ENCODE results near the gene POLL. TPM values are rescaled to one million over a fixed set of nuclear protein-coding genes. Genes with fewer than 3 reads are reported as not detected.
A peak's percentile ranks its signal among the peaks of the same experiment; 100 is the strongest.

The POLL gene
- total RNA-seq, 1 experiment from 2014 or later, result 51.3 TPM

- H3K9me3 ChIP-seq (ENCODE audit: control insufficient read depth in 1 of 2, insufficient read depth in 1 of 2, low read depth in 1 of 2, low read length in 2 of 2), result no peaks in the 10 kb centered on the region
- H2AFZ ChIP-seq (ENCODE audit: low read depth, low read length, poor library complexity, severe bottlenecking), result no peak overlapping the region
- CTCF ChIA-PET, result interaction anchor here (1.5 to 1.7 kb wide), 2 partner anchors 8 to 16 kb away, joined by 4 to 6 read pairs; no protein-coding TSS in a partner anchor
- no peaks in the 10 kb centered on the region for H4K20me1 ChIP-seq (ENCODE audit: insufficient read depth)
- H3K27ac ChIP-seq (ENCODE audit: low read depth, low read length), result no peak overlapping the region
- H3K4me1 ChIP-seq (ENCODE audit: control insufficient read depth in 1 of 2, insufficient read depth in 2 of 2, low read length in 2 of 2), result 0 out of 4 replicates have a peak, but pooled peaks cover 0 to 3% of the 10 kb centered on the region in 2 experiments
- H3K36me3 ChIP-seq (ENCODE audit: control insufficient read depth in 1 of 2, insufficient read depth in 2 of 2, low read length in 2 of 2), result no peaks in the 10 kb centered on the region
- 0 out of 2 replicates have a peak, but pooled peaks have one; percentile 7 for TF ChIP-seq ZFX (IDR thresholded peaks at IDR 0.05)
- no peak for TF ChIP-seq SRF (IDR thresholded peaks at IDR 0.05; ENCODE audit: low read depth)
- RAD21 ChIA-PET (ENCODE audit: low non-redundant PET in 1 of 2, low total read pairs in 2 of 2, uncharacterized antibody in 2 of 2, unreplicated experiment in 2 of 2), result no interaction called here
- H3K9ac ChIP-seq (ENCODE audit: low read length), result no peak overlapping the region
- H3K4me2 ChIP-seq (ENCODE audit: low read length), result no peak overlapping the region
- H3K79me2 ChIP-seq (ENCODE audit: insufficient read depth, low read length), result no peaks in the 10 kb centered on the region
- DNase-seq (ENCODE audit: low read depth, low spot score) (no peak), ATAC-seq (no peak)
- POLR2A ChIA-PET, result no interaction called here
- no TSS peak for BruUV-seq (replicated peaks)
- H3K9me2 ChIP-seq (ENCODE audit: insufficient read depth), result no peaks in the 10 kb centered on the region
- H3K4me3 ChIP-seq (replicated peaks in 1 of 2; ENCODE audit: low read depth in 1 of 2, low read length in 2 of 2), result no peak overlapping the region
- intact Hi-C loops (cut with micrococcal nuclease), result no loop called here
- H3K27me3 ChIP-seq (ENCODE audit: insufficient read depth, low read length), result no peaks in the 10 kb centered on the region
These were observed 49.6 kb downstream of the POLL start for GRCh38 chr10:101538446-101538845.

DNA sequence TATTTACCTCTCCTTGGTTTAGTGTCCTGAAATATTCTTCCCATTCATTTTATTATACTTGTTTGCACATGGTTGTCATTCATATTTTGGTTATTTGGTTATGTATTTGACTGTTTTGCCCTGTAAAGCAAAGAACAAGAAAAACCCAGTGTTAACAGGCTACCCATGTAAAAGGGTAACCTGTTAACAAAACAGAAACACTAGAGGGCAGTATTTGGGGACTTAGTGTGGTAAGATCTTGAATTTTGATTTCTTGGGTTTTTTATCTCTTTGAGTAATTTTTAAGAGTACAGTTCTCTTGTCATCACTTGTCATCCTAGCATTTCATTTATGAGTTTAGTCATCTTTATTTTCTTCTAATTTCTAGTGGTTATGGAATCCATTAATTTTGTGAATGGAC, 51.3 kb downstream of the POLL start:
- Histone ChIP-seq H3K36me3 (ENCODE audit: control insufficient read depth in 1 of 2, insufficient read depth in 2 of 2, low read length in 2 of 2) (no peaks in the 10 kb centered on the region), H3K27ac (ENCODE audit: low read depth, low read length) (no peak overlapping the region), H2AFZ (ENCODE audit: low read depth, low read length, poor library complexity, severe bottlenecking) (no peak overlapping the region), H3K27me3 (ENCODE audit: insufficient read depth, low read length) (no peaks in the 10 kb centered on the region), H3K4me3 (replicated peaks in 1 of 2; ENCODE audit: low read depth in 1 of 2, low read length in 2 of 2) (no peak overlapping the region), H3K9ac (ENCODE audit: low read length) (no peak overlapping the region), H4K20me1 (ENCODE audit: insufficient read depth) (no peaks in the 10 kb centered on the region), H3K79me2 (ENCODE audit: insufficient read depth, low read length) (no peaks in the 10 kb centered on the region), H3K9me3 (ENCODE audit: control insufficient read depth in 1 of 2, insufficient read depth in 1 of 2, low read depth in 1 of 2, low read length in 2 of 2) (no peaks in the 10 kb centered on the region), H3K9me2 (ENCODE audit: insufficient read depth) (no peaks in the 10 kb centered on the region), H3K4me1 (ENCODE audit: control insufficient read depth in 1 of 2, insufficient read depth in 2 of 2, low read length in 2 of 2) (no peaks in the 10 kb centered on the region), H3K4me2 (ENCODE audit: low read length) (no peak overlapping the region)
- intact Hi-C loops (cut with micrococcal nuclease), result no loop called here
- ChIA-PET CTCF (interaction anchor here (0.6 to 2.5 kb wide), 16 partner anchors 9 to 375 kb away, joined by 3 to 8 read pairs (median 4); no protein-coding TSS in a partner anchor), POLR2A (no interaction called here), RAD21 (ENCODE audit: low non-redundant PET in 1 of 2, low total read pairs in 2 of 2, uncharacterized antibody in 2 of 2, unreplicated experiment in 2 of 2) (no interaction called here)
- peak; percentile 78 for ATAC-seq
- TF ChIP-seq POLR2AphosphoS5 (IDR thresholded peaks at IDR 0.05; ENCODE audit: low read depth, low read length), result no peak
- TF ChIP-seq RAD21 (IDR thresholded peaks at IDR 0.05; ENCODE audit: low read depth), result peak; percentile 47
- TF ChIP-seq CBX3 (IDR thresholded peaks at IDR 0.05; ENCODE audit: low read depth), result no peak
- peak; percentile 53 to 93 (median 72); a peak in 5 of 6 replicates for TF ChIP-seq CTCF (IDR thresholded peaks at IDR 0.05 in 2 of 3, conservative IDR thresholded peaks at IDR 0.05 in 1 of 3; ENCODE audit: borderline replicate concordance in 1 of 3, insufficient read depth in 1 of 3, low read depth in 2 of 3, low read length in 2 of 3)
- TF ChIP-seq TCF7L2 (IDR thresholded peaks at IDR 0.05; ENCODE audit: borderline replicate concordance, extremely low read depth, insufficient read depth, insufficient read length), result no peak
- DNase-seq (ENCODE audit: low read depth, low spot score), result peak; percentile 39
- no TSS peak for BruUV-seq (replicated peaks)
